ENCODE measurements around the gene PFDN4.

Gene PFDN4

DNA sequence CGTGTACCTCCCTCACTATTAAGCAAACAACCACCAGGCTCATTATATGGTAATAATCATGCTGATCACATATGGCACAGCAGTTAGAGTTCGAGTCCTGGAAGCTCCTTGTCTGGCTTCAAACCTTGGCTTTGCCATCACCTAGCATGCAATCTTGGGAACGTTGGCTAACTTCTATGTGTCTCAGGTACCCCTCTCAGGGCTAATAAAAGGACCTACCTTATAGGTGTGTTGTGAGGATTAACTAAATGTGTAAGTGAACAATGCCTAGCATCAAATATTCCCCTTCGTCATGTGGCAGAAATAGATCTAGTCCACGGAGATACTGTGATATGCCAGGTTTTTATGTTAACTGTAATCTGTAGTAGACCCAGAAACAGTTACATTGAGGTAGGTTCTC, 44.5 kb upstream of the PFDN4 start:
- Histone ChIP-seq H3K23ac (ENCODE audit: low read length in 2 of 2) (no peak overlapping the region), H4K8ac (ENCODE audit: low read length) (no peak overlapping the region), H2BK5ac (ENCODE audit: low read depth, low read length, poor library complexity, severe bottlenecking) (no peak overlapping the region), H2BK12ac (ENCODE audit: low read length in 2 of 2) (no peak overlapping the region), H3K4me2 (ENCODE audit: low read length, poor library complexity, severe bottlenecking) (no peak overlapping the region), H3K36me3 (ENCODE audit: control insufficient read depth in 1 of 2, insufficient read depth in 2 of 2, low read depth in 1 of 2, low read length in 2 of 2) (no peaks in the 10 kb centered on the region), H2AK5ac (ENCODE audit: low read length, severe bottlenecking) (no peak overlapping the region), H3K4me3 (ENCODE audit: insufficient read depth in 1 of 2, low read depth in 1 of 2, low read length in 2 of 2) (no peak overlapping the region), H3K9ac (ENCODE audit: low read length) (no peak overlapping the region), H2BK120ac (ENCODE audit: low read depth, low read length) (no peak overlapping the region), H2AFZ (ENCODE audit: low read depth, low read length) (no peak overlapping the region), H3K27me3 (ENCODE audit: control insufficient read depth in 1 of 2, insufficient read depth in 1 of 2, low read length in 2 of 2) (peaks cover 27 to 53% of the 10 kb centered on the region in 2 experiments), H3K18ac (ENCODE audit: low read depth in 1 of 2, low read length in 2 of 2) (no peak overlapping the region), H4K91ac (ENCODE audit: low read length) (no peak overlapping the region), H2BK15ac (ENCODE audit: low read depth, poor library complexity, severe bottlenecking) (no peak overlapping the region), H3K27ac (ENCODE audit: low read length, poor library complexity, severe bottlenecking) (no peak overlapping the region), H3K14ac (ENCODE audit: low read length in 2 of 2) (no peak overlapping the region), H3K79me1 (replicated peaks; ENCODE audit: low read length, poor library complexity, severe bottlenecking) (no peaks in the 10 kb centered on the region), H3K9me3 (ENCODE audit: control insufficient read depth, low read length) (no peaks in the 10 kb centered on the region), H3K4ac (ENCODE audit: low read depth in 1 of 2, low read length in 2 of 2) (no peak overlapping the region), H3K4me1 (ENCODE audit: control insufficient read depth, insufficient read depth, low read depth, low read length) (peaks cover 1% of the 10 kb centered on the region)
- 91% methylated on average over 4 of the region's 5 CpGs for WGBS
- no peak for DNase-seq

DNA sequence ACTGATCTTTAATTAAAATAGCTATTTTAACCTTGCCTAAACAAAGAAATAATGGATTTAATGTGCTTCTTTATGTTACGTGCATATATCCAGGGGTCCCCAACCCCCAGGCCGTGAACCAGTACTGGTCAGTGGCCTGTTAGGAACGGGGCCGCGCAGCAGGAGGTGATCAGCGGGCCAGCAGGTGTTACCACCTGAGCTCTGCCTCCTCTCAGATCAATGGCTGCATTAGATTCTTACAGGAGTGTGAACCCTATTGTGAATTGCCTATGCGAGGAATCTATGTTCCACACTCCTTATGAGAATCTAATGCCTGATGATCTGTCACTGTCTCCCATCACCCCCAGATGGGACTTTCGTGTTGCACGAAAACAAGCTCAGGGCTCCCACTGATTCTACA, 42.9 kb upstream of the PFDN4 start:
- Histone ChIP-seq H2AK5ac (ENCODE audit: low read length, severe bottlenecking) (no peak overlapping the region), H3K23ac (ENCODE audit: low read length in 2 of 2) (no peak overlapping the region), H2AFZ (ENCODE audit: low read depth, low read length) (no peak overlapping the region), H3K36me3 (ENCODE audit: control insufficient read depth in 1 of 2, insufficient read depth in 2 of 2, low read depth in 1 of 2, low read length in 2 of 2) (no peaks in the 10 kb centered on the region), H3K9ac (ENCODE audit: low read length) (no peak overlapping the region), H2BK12ac (ENCODE audit: low read length in 2 of 2) (no peak overlapping the region), H3K14ac (ENCODE audit: low read length in 2 of 2) (no peak overlapping the region), H3K9me3 (ENCODE audit: control insufficient read depth, low read length) (no peaks in the 10 kb centered on the region), H3K4me1 (ENCODE audit: control insufficient read depth, insufficient read depth, low read depth, low read length) (peaks cover 1% of the 10 kb centered on the region), H2BK120ac (ENCODE audit: low read depth, low read length) (no peak overlapping the region), H2BK15ac (ENCODE audit: low read depth, poor library complexity, severe bottlenecking) (no peak overlapping the region), H4K91ac (ENCODE audit: low read length) (no peak overlapping the region), H3K4ac (ENCODE audit: low read depth in 1 of 2, low read length in 2 of 2) (no peak overlapping the region), H3K18ac (ENCODE audit: low read depth in 1 of 2, low read length in 2 of 2) (no peak overlapping the region), H3K27me3 (ENCODE audit: control insufficient read depth in 1 of 2, insufficient read depth in 1 of 2, low read length in 2 of 2) (peaks cover 39 to 67% of the 10 kb centered on the region in 2 experiments), H3K4me3 (ENCODE audit: insufficient read depth in 1 of 2, low read depth in 1 of 2, low read length in 2 of 2) (no peak overlapping the region), H4K8ac (ENCODE audit: low read length) (no peak overlapping the region), H3K4me2 (ENCODE audit: low read length, poor library complexity, severe bottlenecking) (no peak overlapping the region), H3K27ac (ENCODE audit: low read length, poor library complexity, severe bottlenecking) (no peak overlapping the region), H3K79me1 (replicated peaks; ENCODE audit: low read length, poor library complexity, severe bottlenecking) (no peaks in the 10 kb centered on the region), H2BK5ac (ENCODE audit: low read depth, low read length, poor library complexity, severe bottlenecking) (no peak overlapping the region)
- 86% methylated on average over 7 of the region's 9 CpGs for WGBS
- no peak for DNase-seq

- Histone ChIP-seq H2AK5ac (ENCODE audit: low read length, severe bottlenecking) (no peak overlapping the region), H2BK12ac (ENCODE audit: low read length in 2 of 2) (no peak overlapping the region), H4K8ac (ENCODE audit: low read length) (no peak overlapping the region), H3K18ac (ENCODE audit: low read depth in 1 of 2, low read length in 2 of 2) (no peak overlapping the region), H3K23ac (ENCODE audit: low read length in 2 of 2) (no peak overlapping the region), H3K4me1 (ENCODE audit: control insufficient read depth, insufficient read depth, low read depth, low read length) (peaks cover 1% of the 10 kb centered on the region), H3K4ac (ENCODE audit: low read depth in 1 of 2, low read length in 2 of 2) (no peak overlapping the region), H3K27me3 (ENCODE audit: control insufficient read depth in 1 of 2, insufficient read depth in 1 of 2, low read length in 2 of 2) (peaks cover 43 to 74% of the 10 kb centered on the region in 2 experiments), H3K79me1 (replicated peaks; ENCODE audit: low read length, poor library complexity, severe bottlenecking) (no peaks in the 10 kb centered on the region), H2BK5ac (ENCODE audit: low read depth, low read length, poor library complexity, severe bottlenecking) (no peak overlapping the region), H4K91ac (ENCODE audit: low read length) (no peak overlapping the region), H3K9ac (ENCODE audit: low read length) (no peak overlapping the region), H2AFZ (ENCODE audit: low read depth, low read length) (no peak overlapping the region), H2BK15ac (ENCODE audit: low read depth, poor library complexity, severe bottlenecking) (no peak overlapping the region), H3K9me3 (ENCODE audit: control insufficient read depth, low read length) (no peaks in the 10 kb centered on the region), H2BK120ac (ENCODE audit: low read depth, low read length) (no peak overlapping the region), H3K14ac (ENCODE audit: low read length in 2 of 2) (no peak overlapping the region), H3K4me2 (ENCODE audit: low read length, poor library complexity, severe bottlenecking) (no peak overlapping the region), H3K4me3 (ENCODE audit: insufficient read depth in 1 of 2, low read depth in 1 of 2, low read length in 2 of 2) (no peak overlapping the region), H3K27ac (ENCODE audit: low read length, poor library complexity, severe bottlenecking) (no peak overlapping the region), H3K36me3 (ENCODE audit: control insufficient read depth in 1 of 2, insufficient read depth in 2 of 2, low read depth in 1 of 2, low read length in 2 of 2) (no peaks in the 10 kb centered on the region)
- 63% methylated on average over 1 of the region's 2 CpGs for WGBS
- no peak for DNase-seq
Observed at GRCh38 chr20:54165803-54166202, 42.1 kb upstream of the PFDN4 start.

DNA sequence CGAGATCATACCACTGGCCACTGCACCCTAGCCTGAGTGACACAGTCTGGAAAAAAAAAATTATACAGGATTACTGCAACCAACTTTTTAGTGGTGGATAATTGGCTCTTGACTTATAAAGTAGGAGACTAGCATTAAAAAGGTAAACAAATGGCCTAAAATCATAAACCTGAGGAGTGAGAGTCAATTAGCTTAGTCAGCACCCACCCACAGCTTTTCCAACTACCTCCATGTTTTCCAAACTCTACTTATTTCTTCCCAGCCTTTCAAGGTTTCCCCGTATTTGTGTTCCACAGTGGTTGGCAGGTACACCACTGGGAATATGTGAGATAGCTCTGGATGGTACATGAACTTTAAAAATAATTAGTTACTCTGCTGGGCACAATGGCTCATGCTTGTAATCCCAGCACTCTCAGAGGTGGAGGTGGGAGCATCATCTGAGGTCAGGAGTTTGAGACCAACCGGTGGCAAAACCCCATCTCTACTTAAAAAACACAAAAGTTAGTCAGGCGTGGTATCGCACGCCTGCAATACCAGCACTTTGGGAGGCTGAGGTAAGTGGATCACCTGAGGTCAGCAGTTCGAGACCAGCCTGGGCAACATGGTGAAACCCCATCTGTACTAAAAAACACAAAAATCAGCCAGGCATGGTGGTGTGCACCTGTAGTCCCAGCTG, 40.8 kb upstream of the PFDN4 start:
- no peak overlapping the region for H3K14ac ChIP-seq (ENCODE audit: low read length in 2 of 2)
- 80% methylated on average over 5 of the region's 7 CpGs for WGBS
- DNase-seq, result no peak
- H3K4me1 ChIP-seq (ENCODE audit: control insufficient read depth, insufficient read depth, low read depth, low read length), result peaks cover 1% of the 10 kb centered on the region
- no peak overlapping the region for H3K9ac ChIP-seq (ENCODE audit: low read length)
- H4K8ac ChIP-seq (ENCODE audit: low read length), result no peak overlapping the region
- H3K27ac ChIP-seq (ENCODE audit: low read length, poor library complexity, severe bottlenecking), result no peak overlapping the region
- H3K23ac ChIP-seq (ENCODE audit: low read length in 2 of 2), result no peak overlapping the region
- no peak overlapping the region for H3K4ac ChIP-seq (ENCODE audit: low read depth in 1 of 2, low read length in 2 of 2)
- H2BK12ac ChIP-seq (ENCODE audit: low read length in 2 of 2), result no peak overlapping the region
- no peak overlapping the region for H2BK5ac ChIP-seq (ENCODE audit: low read depth, low read length, poor library complexity, severe bottlenecking)
- H3K4me3 ChIP-seq (ENCODE audit: insufficient read depth in 1 of 2, low read depth in 1 of 2, low read length in 2 of 2), result no peak overlapping the region
- H3K79me1 ChIP-seq (replicated peaks; ENCODE audit: low read length, poor library complexity, severe bottlenecking), result no peaks in the 10 kb centered on the region
- no peak overlapping the region for H2AFZ ChIP-seq (ENCODE audit: low read depth, low read length)
- H2BK120ac ChIP-seq (ENCODE audit: low read depth, low read length), result no peak overlapping the region
- no peak overlapping the region for H3K18ac ChIP-seq (ENCODE audit: low read depth in 1 of 2, low read length in 2 of 2)
- H3K36me3 ChIP-seq (ENCODE audit: control insufficient read depth in 1 of 2, insufficient read depth in 2 of 2, low read depth in 1 of 2, low read length in 2 of 2), result no peaks in the 10 kb centered on the region
- H4K91ac ChIP-seq (ENCODE audit: low read length), result no peak overlapping the region
- H2AK5ac ChIP-seq (ENCODE audit: low read length, severe bottlenecking), result no peak overlapping the region
- peaks cover 48 to 80% of the 10 kb centered on the region in 2 experiments for H3K27me3 ChIP-seq (ENCODE audit: control insufficient read depth in 1 of 2, insufficient read depth in 1 of 2, low read length in 2 of 2)
- H2BK15ac ChIP-seq (ENCODE audit: low read depth, poor library complexity, severe bottlenecking), result no peak overlapping the region
- H3K9me3 ChIP-seq (ENCODE audit: control insufficient read depth, low read length), result no peaks in the 10 kb centered on the region
- no peak overlapping the region for H3K4me2 ChIP-seq (ENCODE audit: low read length, poor library complexity, severe bottlenecking)

All from mesenchymal stem cell (in vitro differentiated cells and primary cell).